Chondrocyte (in vitro differentiated cells): Measurements from ENCODE around the gene LYSMD2. TPM values are rescaled to one million over a fixed set of nuclear protein-coding genes. Genes with fewer than 3 reads are reported as not detected.
"Not testable (repeated sequence)": the region's sequence is repeated elsewhere in the genome, so short reads cannot be mapped to it uniquely, and the experiment has no call there.

Experiments
- DNase-seq: peaks from one replicate; pipeline ENCODE4 v3.0.0; 2021; ENCODE audit warnings: mixed read lengths, low spot score
- H3K27ac Mint-ChIP-seq: one replicate; pipeline ENCODE4 v1.8.0; 2021; ENCODE audit warnings: mild to moderate bottlenecking, moderate library complexity, mixed read lengths; ENCODE audit not compliant: unreplicated experiment
- H3K27me3 Mint-ChIP-seq: 2 replicates; pipeline ENCODE4 v1.8.0; 2021; ENCODE audit warnings: low read depth, mixed read lengths
- H3K36me3 Mint-ChIP-seq: 2 replicates; pipeline ENCODE4 v1.8.0; 2021; ENCODE audit warnings: low read depth, mixed read lengths
- H3K4me1 Mint-ChIP-seq: 2 replicates; pipeline ENCODE4 v1.8.0; 2021; ENCODE audit warnings: low read depth, mild to moderate bottlenecking, mixed read lengths
- H3K4me3 Mint-ChIP-seq: one replicate; pipeline ENCODE4 v1.8.0; 2021; ENCODE audit warnings: mild to moderate bottlenecking, moderate library complexity, mixed read lengths; ENCODE audit not compliant: unreplicated experiment
- H3K9me3 Mint-ChIP-seq: 2 replicates; pipeline ENCODE4 v1.8.0; 2021; ENCODE audit warnings: low read depth, mixed read lengths
- long read RNA-seq: library from polyadenylated mRNA; stranded (forward); transcript quantifications from one replicate; pipeline ENCODE4 v2.0.0, GENCODE V29; 2021
- total RNA-seq: library from RNA; stranded (reverse); gene quantifications from 3 replicates; pipeline ENCODE4 v1.2.1, GENCODE V29; 2021
- TF ChIP-seq, protein P1 (sequence below): fragments of 200-600 bp; sonication (generic); IDR thresholded peaks from 2 replicates; pipeline ENCODE4 v1.5.0; 2021; ENCODE audit warnings: antibody characterized with exemption, mild to moderate bottlenecking, moderate library complexity

The LYSMD2 gene, protein sequence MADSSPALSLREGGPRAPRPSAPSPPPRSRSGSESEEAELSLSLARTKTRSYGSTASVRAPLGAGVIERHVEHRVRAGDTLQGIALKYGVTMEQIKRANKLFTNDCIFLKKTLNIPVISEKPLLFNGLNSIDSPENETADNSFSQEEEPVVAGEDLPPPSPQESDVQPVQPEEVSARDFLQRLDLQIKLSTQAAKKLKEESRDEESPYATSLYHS
- total RNA-seq, result 1.5 to 2.7 TPM (median 2.6 TPM) in 3 replicates
- long read RNA-seq, transcript LYSMD2-201 (3 exons, 1,759 nt), result major isoform, 9 of 9 reads
- long read RNA-seq, partial matches to known transcripts, result 0 of 9 reads
- long read RNA-seq, other reads (novel, unspliced or antisense), result 0 of 9 reads

DNA sequence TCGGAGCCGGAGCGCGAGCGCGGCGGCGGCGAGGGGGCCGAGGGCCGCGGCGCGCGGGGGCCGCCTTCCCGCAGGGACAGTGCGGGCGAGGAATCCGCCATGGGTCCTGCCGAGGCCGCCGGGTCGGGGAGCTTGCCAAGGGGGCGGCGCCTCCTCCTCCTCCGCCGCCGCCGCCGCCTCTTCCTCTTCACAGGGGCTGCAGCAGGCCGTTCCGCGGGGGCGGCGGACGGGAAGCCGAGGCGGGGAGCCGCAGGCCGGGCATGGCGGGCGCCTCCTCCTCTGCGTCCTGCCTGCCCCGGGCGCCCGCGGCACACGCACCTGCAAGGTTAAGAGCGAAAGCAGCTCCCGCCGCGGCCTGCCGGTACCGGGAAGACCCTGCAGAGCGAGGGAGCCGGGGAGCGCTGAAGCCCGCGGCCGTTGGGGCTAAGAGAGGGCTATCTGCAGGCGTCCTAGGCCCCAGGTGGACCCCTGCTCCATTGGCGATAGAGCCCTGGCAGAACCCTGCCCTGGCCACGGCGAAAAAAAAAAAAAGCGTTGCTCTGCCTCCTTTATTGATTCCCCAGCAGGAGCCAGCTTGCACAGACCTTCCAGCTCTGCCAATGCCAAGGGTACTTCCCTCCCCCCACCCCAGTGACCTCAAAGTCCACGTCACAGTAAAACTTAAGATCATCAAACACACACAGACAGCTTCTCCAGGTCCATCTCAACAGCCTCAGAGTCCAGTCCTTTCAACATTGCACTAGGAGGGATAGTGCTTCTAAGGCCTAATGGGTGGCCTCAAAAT, at the start of gene LYSMD2:
TSS of gene LYSMD2 (minus strand) at position 134 of the 784 bp plus-strand sequence. CDS start at position 101, 33 bp downstream.
- no peak within 1 kb of the TSS for H3K27ac Mint-ChIP-seq
- no peaks in the 10 kb centered on the region for H3K9me3 Mint-ChIP-seq

DNA sequence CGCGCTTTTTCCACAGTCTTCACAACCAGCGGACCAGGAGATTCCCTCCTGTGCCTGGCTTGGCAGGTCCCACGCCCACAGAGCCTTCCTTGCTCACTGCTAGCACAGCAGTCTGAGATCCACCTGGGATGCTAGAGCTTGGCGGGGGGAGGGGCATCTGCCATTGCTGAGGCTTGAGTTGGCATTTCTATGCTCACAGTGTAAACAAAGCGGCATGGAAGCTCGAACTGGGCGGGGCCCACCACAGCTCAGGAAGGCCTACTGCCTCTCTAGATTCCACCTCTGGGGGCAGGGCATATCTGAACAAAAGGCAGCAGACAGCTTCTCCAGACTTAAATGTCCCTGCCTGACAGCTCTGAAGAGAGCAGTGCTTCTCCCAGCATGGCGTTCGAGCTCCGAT, 49.7 kb upstream of the LYSMD2 start:
- H3K4me1 Mint-ChIP-seq, H3K27ac Mint-ChIP-seq, H3K4me3 Mint-ChIP-seq, H3K27me3 Mint-ChIP-seq, DNase-seq: not testable (repeated sequence)
- H3K36me3 Mint-ChIP-seq, result peaks cover 16% of the 10 kb centered on the region
- H3K9me3 Mint-ChIP-seq, result peaks cover 22% of the 10 kb centered on the region

More for the DNA sequence above, at the start of gene LYSMD2:
- TF ChIP-seq, protein P1, sequence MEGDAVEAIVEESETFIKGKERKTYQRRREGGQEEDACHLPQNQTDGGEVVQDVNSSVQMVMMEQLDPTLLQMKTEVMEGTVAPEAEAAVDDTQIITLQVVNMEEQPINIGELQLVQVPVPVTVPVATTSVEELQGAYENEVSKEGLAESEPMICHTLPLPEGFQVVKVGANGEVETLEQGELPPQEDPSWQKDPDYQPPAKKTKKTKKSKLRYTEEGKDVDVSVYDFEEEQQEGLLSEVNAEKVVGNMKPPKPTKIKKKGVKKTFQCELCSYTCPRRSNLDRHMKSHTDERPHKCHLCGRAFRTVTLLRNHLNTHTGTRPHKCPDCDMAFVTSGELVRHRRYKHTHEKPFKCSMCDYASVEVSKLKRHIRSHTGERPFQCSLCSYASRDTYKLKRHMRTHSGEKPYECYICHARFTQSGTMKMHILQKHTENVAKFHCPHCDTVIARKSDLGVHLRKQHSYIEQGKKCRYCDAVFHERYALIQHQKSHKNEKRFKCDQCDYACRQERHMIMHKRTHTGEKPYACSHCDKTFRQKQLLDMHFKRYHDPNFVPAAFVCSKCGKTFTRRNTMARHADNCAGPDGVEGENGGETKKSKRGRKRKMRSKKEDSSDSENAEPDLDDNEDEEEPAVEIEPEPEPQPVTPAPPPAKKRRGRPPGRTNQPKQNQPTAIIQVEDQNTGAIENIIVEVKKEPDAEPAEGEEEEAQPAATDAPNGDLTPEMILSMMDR, result no peak
- no peak for DNase-seq
- Mint-ChIP-seq H3K27me3 (peaks cover 4% of the 10 kb centered on the region), H3K4me1 (peaks cover 15% of the 10 kb centered on the region), H3K36me3 (peaks cover 1% of the 10 kb centered on the region), H3K4me3 (peak within 1 kb of the TSS; percentile 66)

DNA sequence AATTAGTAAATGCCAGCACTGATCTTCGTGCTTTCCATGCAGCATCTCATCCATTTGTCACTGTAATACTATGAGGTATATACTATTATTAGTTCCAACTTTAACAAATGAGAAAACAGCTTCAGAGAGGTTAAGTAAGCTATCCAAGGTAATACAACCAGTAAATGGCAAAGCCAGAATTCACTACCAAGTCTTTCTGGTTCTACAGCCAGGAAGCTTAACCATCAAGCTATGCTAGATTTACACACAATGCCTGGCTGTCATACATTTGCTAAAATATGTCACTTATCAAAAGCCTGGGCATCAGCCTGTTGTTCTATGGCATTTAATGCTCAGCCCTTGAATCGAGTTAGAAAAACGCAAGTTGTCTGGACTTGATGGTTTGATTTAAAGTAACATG, 46.5 kb upstream of the LYSMD2 start:
- Mint-ChIP-seq H3K27ac (no peak overlapping the region), H3K27me3 (no peaks in the 10 kb centered on the region), H3K36me3 (peaks cover 19% of the 10 kb centered on the region), H3K4me1 (no peaks in the 10 kb centered on the region), H3K4me3 (no peak overlapping the region), H3K9me3 (peaks cover 12% of the 10 kb centered on the region)
- TF ChIP-seq, protein P1, result no peak
- DNase-seq, result no peak

DNA sequence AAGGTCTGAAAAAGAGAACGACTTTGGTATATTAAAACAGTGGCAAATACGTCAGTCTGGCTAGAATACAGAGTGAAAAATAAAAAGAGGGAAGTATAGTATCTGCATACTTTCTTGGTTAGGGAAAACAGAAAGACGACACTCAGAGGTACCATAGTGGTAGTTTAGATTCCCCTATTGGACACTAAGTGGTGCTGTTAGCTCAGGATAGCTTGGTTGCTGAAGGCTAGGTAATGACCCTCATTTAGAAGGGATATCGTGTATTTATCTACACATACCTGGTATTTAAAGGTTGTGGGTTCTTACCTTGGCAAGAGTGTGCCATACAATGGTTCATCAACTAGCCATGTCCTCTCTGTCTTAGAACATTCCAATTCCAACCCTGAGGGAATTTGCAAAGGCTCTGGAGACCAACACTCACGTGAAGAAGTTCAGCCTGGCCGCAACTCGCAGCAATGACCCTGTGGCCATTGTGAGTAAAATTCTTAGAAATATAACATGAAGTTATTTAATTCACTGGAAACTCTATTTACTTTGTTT, 45.0 kb upstream of the LYSMD2 start:
- peaks cover 13% of the 10 kb centered on the region for H3K36me3 Mint-ChIP-seq
- peaks cover 7% of the 10 kb centered on the region for H3K9me3 Mint-ChIP-seq
- no peak for DNase-seq
- H3K27ac Mint-ChIP-seq, result no peak overlapping the region
- no peak overlapping the region for H3K4me3 Mint-ChIP-seq
- no peaks in the 10 kb centered on the region for H3K27me3 Mint-ChIP-seq
- TF ChIP-seq, protein P1, result peak; percentile 58
- no peaks in the 10 kb centered on the region for H3K4me1 Mint-ChIP-seq

DNA sequence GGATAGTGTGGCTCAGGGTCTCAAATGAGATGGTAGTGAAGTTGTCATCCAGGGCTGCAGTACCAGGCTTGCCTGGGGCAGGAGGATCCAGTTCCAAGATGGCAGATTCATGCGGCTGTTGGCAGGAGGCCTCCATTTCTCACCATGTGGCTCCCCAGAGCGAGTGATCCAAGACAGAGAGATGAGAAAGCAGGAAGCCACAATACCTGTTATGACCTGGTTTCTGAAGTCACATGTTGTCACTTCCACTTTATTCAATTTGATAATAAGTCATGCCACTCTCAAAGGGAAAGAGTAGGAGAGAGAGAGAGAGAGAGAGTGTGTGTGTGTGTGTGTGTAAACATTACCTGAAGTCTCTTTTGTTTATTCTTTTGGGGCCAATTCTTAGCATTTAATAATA, 44.1 kb upstream of the LYSMD2 start:
- no peaks in the 10 kb centered on the region for H3K4me1 Mint-ChIP-seq
- H3K9me3 Mint-ChIP-seq, result peaks cover 7% of the 10 kb centered on the region
- TF ChIP-seq, protein P1, result no peak
- peaks cover 11% of the 10 kb centered on the region for H3K36me3 Mint-ChIP-seq
- no peak overlapping the region for H3K27ac Mint-ChIP-seq
- H3K27me3 Mint-ChIP-seq, result no peaks in the 10 kb centered on the region
- no peak for DNase-seq
- H3K4me3 Mint-ChIP-seq, result no peak overlapping the region
